Activated T-helper 2 cell treated with anti-CD3 and anti-CD28 coated beads, Interferon-gamma antibody, Interleukin-2, Interleukin-4, amounts not matched to agents 10 μg/mL and 5 μg/mL and 100 μg/mL, durations not matched to agents 14 hours and 24 hours and 36 hours (primary cell): ENCODE results near the gene SAE1. TPM values are rescaled to one million over a fixed set of nuclear protein-coding genes. Genes with fewer than 3 reads are reported as not detected.

Experiments used
- DNase-seq: peaks from one replicate; pipeline ENCODE4 v3.0.0; 2021; ENCODE audit warnings: low spot score
- H3K27ac Mint-ChIP-seq: one replicate; pipeline ENCODE4 v1.8.0; 2021; ENCODE audit warnings: mixed read lengths
- H3K27me3 Mint-ChIP-seq: one replicate; pipeline ENCODE4 v1.8.0; 2021; ENCODE audit warnings: low read depth, mixed read lengths
- H3K36me3 Mint-ChIP-seq: one replicate; pipeline ENCODE4 v1.8.0; 2021; ENCODE audit warnings: low read depth, mixed read lengths
- H3K4me1 Mint-ChIP-seq: one replicate; pipeline ENCODE4 v1.8.0; 2021; ENCODE audit warnings: low read depth, mixed read lengths
- H3K4me3 Mint-ChIP-seq: one replicate; pipeline ENCODE4 v1.8.0; 2021; ENCODE audit warnings: low read depth, mild to moderate bottlenecking, moderate library complexity, mixed read lengths
- H3K9me3 Mint-ChIP-seq: one replicate; pipeline ENCODE4 v1.8.0; 2021; ENCODE audit warnings: mixed read lengths
- intact Hi-C: fragments of 100-400 bp; cut with micrococcal nuclease; formaldehyde crosslinking; loops from one replicate; pipeline ENCODE4 v1.15.1; 2023
- total RNA-seq: library from RNA; stranded (reverse); gene quantifications from 2 replicates; pipeline ENCODE4 v1.2.3, GENCODE V29; 2022

The SAE1 gene
- total RNA-seq, 1 donor from 2014 or later = 151 TPM

GRCh38 chr19:47190167-47190727, 59.6 kb downstream of the SAE1 start:
- DNase-seq = peak; percentile 47
- Mint-ChIP-seq H3K4me3 (peak overlapping the region; percentile 59), H3K36me3 (peaks cover 55% of the 10 kb centered on the region), H3K4me1 (peaks cover 55% of the 10 kb centered on the region), H3K27me3 (no peaks in the 10 kb centered on the region), H3K27ac (peak overlapping the region; percentile 70), H3K9me3 (no peaks in the 10 kb centered on the region)
- intact Hi-C loops = loop anchor here (1.0 kb wide), 2 partner anchors 14 to 31 kb away; no protein-coding TSS in a partner anchor

- H3K36me3 Mint-ChIP-seq = peaks cover 50% of the 10 kb centered on the region
Measured at GRCh38 chr19:47195434-47195833, 64.8 kb downstream of the SAE1 start.

GRCh38 chr19:47197141-47197540, 66.5 kb downstream of the SAE1 start:
- peaks cover 43% of the 10 kb centered on the region for H3K36me3 Mint-ChIP-seq
- no peak for DNase-seq
- H3K9me3 Mint-ChIP-seq = no peaks in the 10 kb centered on the region
- H3K27ac Mint-ChIP-seq = no peak overlapping the region
- intact Hi-C loops = no loop called here
- H3K27me3 Mint-ChIP-seq = no peaks in the 10 kb centered on the region
- peaks cover 9% of the 10 kb centered on the region for H3K4me1 Mint-ChIP-seq
- H3K4me3 Mint-ChIP-seq = no peak overlapping the region

More at GRCh38 chr19:47195434-47195833, 64.8 kb downstream of the SAE1 start:
- DNase-seq = no peak
- Mint-ChIP-seq H3K4me1 (peaks cover 20% of the 10 kb centered on the region), H3K9me3 (no peaks in the 10 kb centered on the region), H3K27ac (peak overlapping the region; percentile 12), H3K4me3 (no peak overlapping the region), H3K27me3 (no peaks in the 10 kb centered on the region)
- intact Hi-C loops = no loop called here

- H3K4me3 Mint-ChIP-seq = no peak overlapping the region
- DNase-seq = no peak
- no peak overlapping the region for H3K27ac Mint-ChIP-seq
- peaks cover 58% of the 10 kb centered on the region for H3K36me3 Mint-ChIP-seq
- peaks cover 7% of the 10 kb centered on the region for H3K4me1 Mint-ChIP-seq
- no peaks in the 10 kb centered on the region for H3K9me3 Mint-ChIP-seq
- no peaks in the 10 kb centered on the region for H3K27me3 Mint-ChIP-seq
- intact Hi-C loops = no loop called here
Measured at GRCh38 chr19:47200530-47200929, 69.9 kb downstream of the SAE1 start.

GRCh38 chr19:47203254-47203653, 72.6 kb downstream of the SAE1 start:
- H3K27ac Mint-ChIP-seq = peak overlapping the region; percentile 43
- DNase-seq = no peak
- no peaks in the 10 kb centered on the region for H3K9me3 Mint-ChIP-seq
- peaks cover 6% of the 10 kb centered on the region for H3K4me1 Mint-ChIP-seq
- intact Hi-C loops = no loop called here
- H3K36me3 Mint-ChIP-seq = peaks cover 64% of the 10 kb centered on the region
- no peaks in the 10 kb centered on the region for H3K27me3 Mint-ChIP-seq
- no peak overlapping the region for H3K4me3 Mint-ChIP-seq

- Mint-ChIP-seq H3K4me1 (peaks cover 10% of the 10 kb centered on the region), H3K36me3 (peaks cover 59% of the 10 kb centered on the region), H3K27ac (peak overlapping the region; percentile 89), H3K4me3 (no peak overlapping the region), H3K9me3 (no peaks in the 10 kb centered on the region), H3K27me3 (no peaks in the 10 kb centered on the region)
- intact Hi-C loops = loop anchor here (1.0 kb wide), 2 partner anchors 16 to 35 kb away; no protein-coding TSS in a partner anchor
- no peak for DNase-seq
Measured at GRCh38 chr19:47209319-47210179, 78.9 kb downstream of the SAE1 start.

- H3K27me3 Mint-ChIP-seq = no peaks in the 10 kb centered on the region
- H3K4me3 Mint-ChIP-seq = no peak overlapping the region
- peaks cover 10% of the 10 kb centered on the region for H3K4me1 Mint-ChIP-seq
- H3K9me3 Mint-ChIP-seq = no peaks in the 10 kb centered on the region
- intact Hi-C loops = loop anchor here (1.0 kb wide), 2 partner anchors 15 to 34 kb away; no protein-coding TSS in a partner anchor
- peaks cover 53% of the 10 kb centered on the region for H3K36me3 Mint-ChIP-seq
- no peak for DNase-seq
- H3K27ac Mint-ChIP-seq = peak overlapping the region; percentile 89
Measured at GRCh38 chr19:47210180-47210490, 79.5 kb downstream of the SAE1 start.

GRCh38 chr19:47210689-47211316, 80.2 kb downstream of the SAE1 start:
- peak overlapping the region; percentile 89 for H3K27ac Mint-ChIP-seq
- DNase-seq = peak; percentile 66
- no peaks in the 10 kb centered on the region for H3K9me3 Mint-ChIP-seq
- no peaks in the 10 kb centered on the region for H3K27me3 Mint-ChIP-seq
- H3K4me1 Mint-ChIP-seq = peaks cover 10% of the 10 kb centered on the region
- H3K36me3 Mint-ChIP-seq = peaks cover 50% of the 10 kb centered on the region
- no peak overlapping the region for H3K4me3 Mint-ChIP-seq
- intact Hi-C loops = loop anchor here (1.0 kb wide), 2 partner anchors 14 to 33 kb away; no protein-coding TSS in a partner anchor

GRCh38 chr19:47215581-47215980, 84.9 kb downstream of the SAE1 start:
- H3K4me1 Mint-ChIP-seq = peaks cover 5% of the 10 kb centered on the region
- no peak overlapping the region for H3K4me3 Mint-ChIP-seq
- DNase-seq = no peak
- no peak overlapping the region for H3K27ac Mint-ChIP-seq
- intact Hi-C loops = no loop called here
- no peaks in the 10 kb centered on the region for H3K9me3 Mint-ChIP-seq
- peaks cover 12% of the 10 kb centered on the region for H3K36me3 Mint-ChIP-seq
- H3K27me3 Mint-ChIP-seq = no peaks in the 10 kb centered on the region

GRCh38 chr19:47221080-47221841, 90.6 kb downstream of the SAE1 start:
- no peak for DNase-seq
- Mint-ChIP-seq H3K36me3 (peaks cover 24% of the 10 kb centered on the region), H3K27ac (no peak overlapping the region), H3K4me1 (peaks cover 5% of the 10 kb centered on the region), H3K9me3 (no peaks in the 10 kb centered on the region), H3K27me3 (no peaks in the 10 kb centered on the region), H3K4me3 (no peak overlapping the region)
- intact Hi-C loops = no loop called here

- peaks cover 5% of the 10 kb centered on the region for H3K4me1 Mint-ChIP-seq
- intact Hi-C loops = no loop called here
- H3K27ac Mint-ChIP-seq = no peak overlapping the region
- peaks cover 24% of the 10 kb centered on the region for H3K36me3 Mint-ChIP-seq
- no peak overlapping the region for H3K4me3 Mint-ChIP-seq
- no peaks in the 10 kb centered on the region for H3K9me3 Mint-ChIP-seq
- no peak for DNase-seq
- no peaks in the 10 kb centered on the region for H3K27me3 Mint-ChIP-seq
Measured at GRCh38 chr19:47221890-47222289, 91.3 kb downstream of the SAE1 start.

GRCh38 chr19:47225746-47226425, 95.3 kb downstream of the SAE1 start:
- peak; percentile 84 for DNase-seq
- Mint-ChIP-seq H3K36me3 (peaks cover 20% of the 10 kb centered on the region), H3K4me1 (peaks cover 7% of the 10 kb centered on the region), H3K27me3 (no peaks in the 10 kb centered on the region), H3K4me3 (peak overlapping the region; percentile 34), H3K27ac (peak overlapping the region; percentile 67), H3K9me3 (no peaks in the 10 kb centered on the region)
- intact Hi-C loops = loop anchor here (1.0 to 5.0 kb wide), 6 partner anchors 16 to 179 kb away; partner anchors contain the start of genes INAFM1, TMEM160 and ZC3H4
